HCT116 (cell line): ENCODE measurements around the gene TYMP.

Source experiments
- CTCF ChIP-seq, 3 experiments: fragments of 200-600 bp in 1 of 3; sonication (generic) in 1 of 3; IDR thresholded peaks in 2 of 3; conservative IDR thresholded peaks in 1 of 3; 2 replicates each; pipeline ENCODE4 v1.5.1; 2012 to 2017; ENCODE audit warnings: low read depth in 2 of 3, low read length in 2 of 3, antibody characterized with exemption in 1 of 3, borderline replicate concordance in 1 of 3, control low read depth in 1 of 3, mild to moderate bottlenecking in 1 of 3, mixed read lengths in 1 of 3, mixed run types in 1 of 3, moderate library complexity in 1 of 3; ENCODE audit not compliant: insufficient read depth in 1 of 3
- EZH2 ChIP-seq: fragments of 200-600 bp; sonication (generic); IDR thresholded peaks from 2 replicates; pipeline ENCODE4 v1.6.1; 2017; ENCODE audit warnings: antibody characterized with exemption, mixed run types
- POLR2AphosphoS5 ChIP-seq: IDR thresholded peaks from 2 replicates; pipeline ENCODE4 v1.6.1; 2011; ENCODE audit warnings: mild to moderate bottlenecking, low read depth, low read length, moderate library complexity

GRCh38 chr22:50550395-50550794 is 20.6 kb upstream of the TYMP start:
- TF ChIP-seq CTCF (IDR thresholded peaks at IDR 0.05 in 2 of 3, conservative IDR thresholded peaks at IDR 0.05 in 1 of 3; ENCODE audit: borderline replicate concordance in 1 of 3, insufficient read depth in 1 of 3, low read depth in 2 of 3, low read length in 2 of 3) (no peak), EZH2 (no peak), POLR2AphosphoS5 (no peak)
